Measurements from ENCODE around the gene IRF7.
"Not testable (repeated sequence)": the region's sequence is repeated elsewhere in the genome, so short reads cannot be mapped to it uniquely, and the experiment has no call there.

Gene IRF7

DNA sequence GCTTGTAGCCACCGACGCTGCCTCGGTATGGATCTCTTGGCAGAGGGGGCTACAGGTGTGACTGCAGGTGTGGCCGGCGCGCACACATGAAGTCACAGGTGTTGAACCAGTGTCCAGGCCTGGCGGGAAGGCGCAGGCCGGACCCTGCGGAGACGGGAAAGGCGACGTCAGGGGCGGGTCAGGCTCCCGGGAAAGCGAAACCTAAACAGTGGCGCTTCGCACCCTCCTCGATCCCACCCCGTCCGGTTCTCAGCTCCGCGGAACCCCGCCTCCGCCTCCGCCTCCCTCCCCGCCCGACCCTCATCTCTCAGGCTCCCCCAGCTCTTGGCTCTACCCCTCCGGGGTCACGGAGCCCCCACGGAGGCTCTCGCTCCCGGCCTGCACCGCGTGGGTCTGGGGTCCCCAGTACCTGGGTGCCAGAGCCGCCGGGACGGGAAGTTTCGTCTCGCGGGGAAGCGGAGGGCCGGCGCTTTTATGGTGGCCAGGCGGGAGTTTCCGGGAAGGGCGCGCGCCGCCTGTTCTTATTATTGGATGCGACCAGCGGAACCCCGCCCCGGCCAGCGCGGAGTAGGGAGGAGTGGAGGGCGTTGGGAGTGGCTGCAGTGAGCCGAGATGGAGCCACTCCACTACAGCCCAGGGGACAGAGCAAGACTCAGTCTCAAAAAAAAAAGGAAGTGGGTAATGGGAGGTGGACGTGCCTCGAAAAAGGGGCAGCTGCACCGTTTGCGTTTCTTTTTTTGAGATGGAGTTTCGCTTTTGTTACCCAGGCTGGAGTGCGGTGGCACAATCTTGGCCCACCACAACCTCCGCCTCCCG is at the start of gene IRF7:
Gene IRF7, minus strand, starts transcription at position 447 of the 816 bp plus-strand sequence. CDS start 586 bp downstream, outside the sequence.
- DNase-seq (ENCODE audit: low read depth, low spot score) = peak; percentile 59
- peak within 1 kb of the TSS; percentile 77 for H3K27ac ChIP-seq

DNA sequence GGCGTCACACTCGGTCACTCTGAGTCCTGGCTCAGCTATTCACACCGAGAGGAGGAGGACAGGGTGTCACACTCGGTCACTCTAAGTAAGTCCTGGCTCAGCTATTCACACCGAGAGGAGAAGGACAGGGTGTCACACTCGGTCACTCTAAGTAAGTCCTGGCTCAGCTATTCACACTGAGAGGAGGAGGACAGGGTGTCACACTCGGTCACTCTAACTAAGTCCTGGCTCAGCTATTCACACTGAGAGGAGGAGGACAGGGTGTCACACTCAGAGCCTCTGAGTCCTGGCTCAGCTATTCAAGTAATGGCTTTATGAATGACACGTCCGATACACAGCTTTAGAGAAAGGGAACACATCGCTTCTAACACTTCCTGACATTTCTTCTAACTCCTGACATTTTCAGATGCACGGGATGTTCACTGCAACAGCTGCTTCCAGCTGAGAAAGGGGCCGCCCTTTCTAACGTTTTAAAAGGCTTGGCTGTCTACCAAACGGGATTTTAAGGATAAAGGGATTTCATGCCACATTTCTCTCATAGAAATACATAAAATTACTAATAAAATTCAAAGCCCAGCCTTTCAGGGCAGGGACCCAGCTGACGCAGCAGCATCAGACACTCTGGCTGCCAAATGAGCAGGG is 49.4 kb upstream of the IRF7 start:
- H3K27ac ChIP-seq = no peak overlapping the region
- no peak for DNase-seq (ENCODE audit: low read depth, low spot score)

DNA sequence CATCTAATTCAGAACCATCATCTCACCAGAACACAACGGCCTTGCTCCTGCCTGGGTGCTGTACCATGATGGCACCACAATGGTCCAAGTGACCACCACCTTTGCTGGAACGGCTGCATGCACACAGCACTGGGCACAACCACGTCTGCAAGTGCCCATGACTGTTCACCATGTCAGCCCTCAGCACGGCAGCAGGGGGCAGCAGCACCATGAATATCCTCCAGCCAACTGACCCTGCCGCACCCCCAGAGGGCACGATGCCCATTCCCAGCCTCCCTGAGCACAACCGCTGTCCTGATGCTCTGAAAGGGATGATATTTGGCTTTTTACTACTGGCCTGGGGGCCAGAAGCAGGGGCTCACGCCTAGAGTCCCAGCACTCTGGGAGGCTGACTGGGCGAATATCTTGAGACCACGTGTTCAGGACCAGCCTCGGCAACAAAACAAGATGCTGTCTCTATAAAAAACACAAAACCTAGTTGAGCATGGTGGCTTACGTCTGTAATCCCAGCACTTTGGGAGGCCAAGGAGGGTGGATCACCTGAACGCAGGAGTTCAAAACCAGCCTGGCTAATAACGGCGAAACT is 47.0 kb upstream of the IRF7 start:
- no peak overlapping the region for H3K27ac ChIP-seq
- DNase-seq (ENCODE audit: low read depth, low spot score) = no peak

DNA sequence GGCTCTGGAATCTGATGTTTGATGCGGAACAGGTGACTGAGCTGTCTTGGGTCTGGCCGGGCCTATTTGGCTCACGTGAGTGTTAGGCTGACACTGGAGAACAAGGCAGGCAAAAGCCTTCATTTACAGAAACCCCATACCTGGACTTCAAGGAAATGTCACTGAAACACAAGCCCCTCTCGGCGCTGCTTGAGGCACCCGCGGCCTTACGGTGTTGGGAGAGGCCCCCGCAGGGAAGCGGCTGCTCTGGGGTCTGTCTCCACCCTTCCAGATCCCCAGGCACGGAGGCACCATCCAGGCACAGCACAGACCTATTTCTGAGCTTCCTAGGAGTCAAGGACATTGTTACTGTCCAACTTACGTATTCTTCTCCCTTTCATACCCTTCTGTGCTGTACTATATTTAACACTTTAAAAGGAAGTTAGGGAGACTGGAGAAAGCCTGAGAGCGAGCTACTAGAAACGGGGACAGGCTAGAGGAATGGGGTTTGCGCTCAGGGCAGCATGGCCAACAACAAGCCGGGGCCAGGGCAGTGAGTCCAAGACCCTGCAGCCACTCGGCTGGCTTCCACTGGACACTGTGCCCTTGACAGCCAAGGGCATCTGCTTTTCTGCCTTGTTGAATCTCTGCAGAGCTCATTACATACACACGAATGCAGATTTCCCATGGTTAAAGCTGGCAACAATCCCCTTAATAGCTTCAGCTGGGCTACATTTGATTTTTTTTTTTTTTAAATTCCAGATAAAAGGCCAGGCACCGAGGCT is 45.1 kb upstream of the IRF7 start:
- DNase-seq (ENCODE audit: low read depth, low spot score) = no peak
- no peak overlapping the region for H3K27ac ChIP-seq

DNA sequence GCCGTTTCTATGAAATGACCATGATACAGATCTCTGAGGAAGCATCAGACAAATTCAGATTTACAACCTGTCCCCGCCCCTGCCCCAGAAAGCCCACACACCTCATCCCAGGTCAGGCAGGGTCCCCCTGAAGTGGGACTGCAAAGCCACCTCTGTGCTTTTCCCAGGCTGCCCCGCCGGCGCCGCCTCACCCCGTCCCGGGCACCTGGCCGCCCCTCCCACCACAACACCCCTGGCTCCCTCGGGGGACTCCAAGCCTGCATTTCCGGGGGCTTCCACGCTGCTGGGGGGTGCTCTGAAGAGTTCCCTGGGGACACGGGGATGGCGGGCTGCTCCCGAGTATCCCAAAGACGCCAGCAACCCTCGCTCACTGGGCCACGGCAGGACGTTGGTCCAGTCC is 44.5 kb upstream of the IRF7 start:
- DNase-seq (ENCODE audit: low read depth, low spot score) = no peak

DNA sequence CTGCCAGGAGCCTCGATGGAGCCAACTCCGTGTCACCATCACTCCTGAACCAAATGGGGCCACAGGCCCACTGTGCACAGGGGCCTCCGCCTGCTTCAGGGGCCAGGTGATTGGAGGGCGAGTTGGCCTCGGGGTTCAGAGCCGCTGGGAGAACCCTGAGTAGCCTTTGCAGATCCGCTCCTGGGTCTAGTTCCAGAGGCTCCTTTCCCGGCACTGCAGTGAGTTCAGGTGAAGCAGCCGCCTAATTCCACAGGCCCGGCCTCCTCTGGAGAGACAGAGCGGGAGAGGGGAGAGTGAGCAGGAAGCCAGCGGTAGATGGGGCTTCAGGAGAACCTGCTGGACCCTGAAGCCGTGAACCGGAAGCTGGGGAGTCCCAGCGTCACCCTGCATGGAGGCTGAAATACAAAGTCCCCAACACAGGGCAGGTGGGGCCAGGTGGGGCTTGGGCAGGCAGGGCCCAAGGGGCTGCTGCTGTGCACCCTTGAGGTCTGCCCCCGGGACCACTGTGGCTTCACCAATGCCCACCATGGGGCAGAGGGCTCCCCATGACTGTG is 43.9 kb upstream of the IRF7 start:
- no peak for DNase-seq (ENCODE audit: low read depth, low spot score)
- no peak overlapping the region for H3K27ac ChIP-seq

More for the DNA sequence above, 44.5 kb upstream of the IRF7 start:
- no peak overlapping the region for H3K27ac ChIP-seq

DNA sequence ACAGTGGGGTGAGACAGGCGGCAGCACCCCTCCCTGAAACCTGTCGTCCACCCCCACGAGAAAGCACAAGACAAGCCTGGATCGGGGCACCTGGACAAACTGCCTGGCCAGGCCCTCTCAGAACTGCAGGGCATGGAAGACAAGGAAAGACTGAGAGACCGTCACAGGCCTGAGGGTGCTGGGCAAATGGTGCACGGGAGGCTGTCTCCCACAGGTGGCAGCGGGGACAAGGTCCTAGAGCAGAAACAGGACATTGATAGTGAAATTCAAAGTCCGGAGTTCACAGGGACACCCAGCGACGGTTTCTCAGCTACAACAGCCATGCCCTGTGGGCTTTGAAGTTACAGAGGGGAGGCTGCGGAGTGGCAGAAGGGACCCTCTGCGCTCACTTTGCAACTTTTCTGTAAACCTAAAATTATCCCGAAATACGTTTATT is 42.0 kb upstream of the IRF7 start:
- no peak for DNase-seq (ENCODE audit: low read depth, low spot score)
- peak overlapping the region; percentile 20 for H3K27ac ChIP-seq

DNA sequence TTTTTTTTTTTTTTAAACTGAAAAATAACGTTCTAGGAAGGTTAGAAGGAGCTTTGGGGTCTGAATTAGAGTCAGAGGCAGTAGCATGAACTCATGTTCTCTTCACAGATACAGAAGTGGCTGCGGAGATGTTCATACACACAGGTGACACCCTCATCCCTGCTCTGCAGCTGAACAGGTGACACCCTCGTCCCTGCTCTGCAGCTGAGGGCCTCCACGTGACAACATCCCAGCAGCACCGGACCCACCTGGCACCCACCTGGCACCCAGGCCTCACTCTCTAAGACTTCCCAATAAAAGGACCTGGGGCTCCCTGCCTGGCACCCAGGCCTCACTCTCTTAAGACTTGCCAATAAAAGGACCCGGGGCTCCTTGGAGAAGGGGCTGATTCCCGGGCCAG is 41.1 kb upstream of the IRF7 start:
- no peak overlapping the region for H3K27ac ChIP-seq
- no peak for DNase-seq (ENCODE audit: low read depth, low spot score)

DNA sequence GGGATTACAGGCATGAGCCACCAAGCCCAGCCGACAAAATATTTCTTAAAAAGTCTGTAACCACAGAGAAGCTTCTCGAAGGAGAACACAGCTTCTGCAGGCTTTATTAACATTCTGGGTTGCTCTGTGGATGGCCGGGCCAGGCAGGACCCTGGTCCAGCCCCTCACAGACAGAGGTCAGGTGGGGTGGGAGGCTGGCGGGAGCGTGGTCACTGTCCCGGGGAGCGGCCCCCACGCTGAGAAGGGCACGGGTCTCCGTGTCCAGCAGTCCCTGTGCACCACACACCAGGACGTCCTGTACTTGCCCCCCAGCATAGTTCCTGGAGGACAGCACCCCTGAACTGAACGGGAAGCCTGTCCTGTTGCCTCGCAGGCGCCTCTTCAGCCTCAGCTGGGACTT is 40.7 kb upstream of the IRF7 start:
- DNase-seq (ENCODE audit: low read depth, low spot score) = no peak
- H3K27ac ChIP-seq = no peak overlapping the region

DNA sequence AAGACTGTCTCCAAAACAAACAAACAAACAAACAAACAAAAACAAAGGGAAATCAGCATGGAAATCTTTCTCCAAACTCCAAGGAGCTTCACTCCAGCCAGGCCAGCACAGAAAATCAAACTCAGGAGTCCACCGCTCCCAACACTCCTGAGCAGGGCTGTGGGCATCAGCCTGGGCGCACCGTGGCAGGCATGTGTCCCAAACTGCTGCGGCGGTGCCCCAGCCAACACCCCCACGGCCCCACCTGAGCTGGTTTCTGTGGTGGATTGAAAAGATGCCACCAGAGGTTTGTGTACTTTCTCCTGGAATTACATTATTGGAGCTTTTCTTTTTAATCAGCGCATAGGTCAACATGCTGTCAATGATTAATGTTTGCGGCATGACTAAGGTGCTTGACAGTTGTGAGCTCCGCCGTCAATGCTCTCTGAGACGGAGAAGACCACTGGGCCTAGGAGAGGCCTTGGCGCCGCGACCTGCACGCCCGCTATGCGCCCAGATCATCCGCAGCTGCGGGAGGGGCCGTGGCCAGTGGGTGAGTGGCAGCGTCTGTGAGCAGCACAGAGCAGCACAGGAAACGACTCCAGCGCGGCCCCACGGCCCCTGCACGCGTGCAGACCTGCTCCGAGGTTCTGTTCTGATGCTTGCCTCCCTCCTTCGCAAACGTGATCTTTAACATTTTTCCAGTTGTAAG is 39.4 kb upstream of the IRF7 start:
- no peak for DNase-seq (ENCODE audit: low read depth, low spot score)
- H3K27ac ChIP-seq = no peak overlapping the region

DNA sequence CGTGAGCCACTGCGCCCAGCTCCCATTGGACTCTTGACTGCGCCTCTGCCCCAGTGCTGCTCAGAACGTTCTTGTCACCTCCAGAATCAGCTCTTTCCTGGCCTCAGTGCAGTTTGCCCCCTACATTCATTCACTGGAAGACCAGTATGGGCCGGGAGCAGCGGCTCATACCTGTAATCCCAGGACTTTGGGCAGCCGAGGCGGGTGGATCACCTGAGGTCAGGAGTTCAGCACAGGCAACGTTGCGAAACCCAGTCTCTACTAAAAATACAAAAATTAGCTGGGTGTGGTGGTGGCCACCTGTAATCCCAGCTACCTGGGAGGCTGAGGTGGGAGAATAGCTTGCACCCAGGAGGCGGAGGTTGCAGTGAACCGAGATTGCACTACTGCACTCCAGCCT is 38.7 kb upstream of the IRF7 start:
- not testable (repeated sequence) for H3K27ac ChIP-seq; DNase-seq (ENCODE audit: low read depth, low spot score)

DNA sequence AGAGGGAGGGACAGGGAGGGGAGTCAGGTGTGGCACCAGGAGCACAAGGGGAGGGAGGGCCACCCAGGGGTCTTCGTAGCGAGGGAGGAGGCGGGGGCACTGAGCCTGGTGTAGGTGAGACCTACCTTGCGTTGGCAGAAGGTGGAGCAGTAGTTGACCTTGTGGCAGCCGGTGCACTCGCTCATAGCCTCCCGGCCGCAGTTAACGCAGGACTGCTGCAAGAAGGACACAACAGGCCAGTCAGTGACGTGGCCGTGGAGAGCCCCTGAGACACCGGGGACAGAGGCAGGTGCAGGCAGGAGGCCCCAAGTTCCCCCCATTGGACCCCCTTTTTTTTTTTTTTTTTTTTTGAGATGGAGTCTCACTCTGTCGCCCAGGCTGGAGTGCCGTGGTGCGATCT is 38.1 kb upstream of the IRF7 start:
- no peak for DNase-seq (ENCODE audit: low read depth, low spot score)
- no peak overlapping the region for H3K27ac ChIP-seq

DNA sequence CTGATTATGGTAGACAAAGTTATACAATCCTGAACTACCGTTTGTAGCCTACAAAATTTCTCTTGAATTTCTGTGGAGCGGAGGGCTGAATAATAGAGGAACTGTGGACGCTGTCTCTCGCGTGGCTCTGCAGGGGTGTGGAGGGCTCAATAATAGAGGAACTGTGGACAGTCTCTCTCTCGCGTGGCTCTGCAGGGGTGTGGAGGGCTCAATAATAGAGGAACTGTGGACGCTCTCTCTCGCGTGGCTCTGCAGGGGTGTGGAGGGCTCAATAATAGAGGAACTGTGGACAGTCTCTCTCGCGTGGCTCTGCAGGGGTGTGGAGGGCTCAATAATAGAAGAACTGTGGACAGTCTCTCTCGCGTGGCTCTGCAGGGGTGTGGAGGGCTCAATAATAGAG is 37.4 kb upstream of the IRF7 start:
- DNase-seq (ENCODE audit: low read depth, low spot score); H3K27ac ChIP-seq: not testable (repeated sequence)

DNA sequence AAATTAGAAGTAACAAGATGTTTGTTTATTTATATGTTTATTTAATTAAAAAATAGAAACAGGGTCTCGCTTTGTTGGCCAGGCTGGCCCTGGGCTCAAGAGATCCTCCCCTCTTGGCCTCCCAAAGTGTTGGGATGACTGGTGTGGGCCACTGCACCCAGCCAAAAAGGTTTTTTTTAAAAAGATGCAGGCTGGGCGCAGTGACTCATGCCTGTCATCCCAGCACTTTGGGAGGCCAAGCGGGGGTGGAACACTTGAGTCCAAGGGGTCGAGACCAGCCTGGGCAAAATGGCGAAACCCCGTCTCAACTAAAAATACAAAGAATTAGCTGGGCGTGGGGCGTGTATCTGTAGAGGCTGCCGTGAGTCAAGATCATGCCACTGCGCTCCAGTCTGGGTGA is 34.7 kb upstream of the IRF7 start:
- no peak overlapping the region for H3K27ac ChIP-seq
- DNase-seq (ENCODE audit: low read depth, low spot score) = no peak

DNA sequence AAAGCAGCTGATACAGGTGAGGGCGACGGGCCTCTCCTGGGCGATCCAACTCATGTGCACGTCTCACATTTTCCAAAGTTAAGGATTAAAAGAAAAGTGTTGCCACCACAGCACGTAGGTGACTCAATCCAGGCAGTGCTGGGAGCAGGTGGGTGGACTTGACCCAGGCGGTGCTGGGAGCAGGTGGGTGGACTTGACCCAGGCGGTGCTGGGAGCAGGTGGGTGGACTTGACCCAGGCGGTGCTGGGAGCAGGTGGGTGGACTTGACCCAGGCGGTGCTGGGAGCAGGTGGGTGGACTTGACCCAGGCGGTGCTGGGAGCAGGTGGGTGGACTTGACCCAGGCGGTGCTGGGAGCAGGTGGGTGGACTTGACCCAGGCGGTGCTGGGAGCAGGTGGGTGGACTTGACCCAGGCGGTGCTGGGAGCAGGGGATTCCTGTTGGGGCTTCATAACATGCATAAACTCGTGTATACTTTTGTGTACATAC is 32.0 kb upstream of the IRF7 start:
- DNase-seq (ENCODE audit: low read depth, low spot score); H3K27ac ChIP-seq: not testable (repeated sequence)

DNA sequence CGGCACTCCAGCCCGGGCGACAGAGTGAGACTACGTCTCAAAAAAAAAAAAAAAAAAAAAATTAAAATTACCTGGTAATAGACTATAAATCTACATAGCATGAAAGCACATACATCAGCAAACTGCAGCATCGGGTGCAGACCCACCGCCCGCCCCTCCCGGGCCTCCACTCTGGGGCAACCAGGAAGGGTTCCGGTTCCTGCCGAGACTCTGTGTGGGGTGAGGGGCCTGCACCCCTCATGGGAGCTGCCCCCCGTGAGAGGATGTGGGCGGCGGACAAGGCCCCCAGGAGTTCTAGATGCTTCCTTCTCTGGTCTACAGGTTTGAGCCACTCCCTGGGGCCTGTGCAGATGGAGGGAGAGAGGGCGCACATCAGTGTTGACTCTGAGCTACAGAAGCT is 30.5 kb upstream of the IRF7 start:
- no peak for DNase-seq (ENCODE audit: low read depth, low spot score)
- H3K27ac ChIP-seq = no peak overlapping the region

DNA sequence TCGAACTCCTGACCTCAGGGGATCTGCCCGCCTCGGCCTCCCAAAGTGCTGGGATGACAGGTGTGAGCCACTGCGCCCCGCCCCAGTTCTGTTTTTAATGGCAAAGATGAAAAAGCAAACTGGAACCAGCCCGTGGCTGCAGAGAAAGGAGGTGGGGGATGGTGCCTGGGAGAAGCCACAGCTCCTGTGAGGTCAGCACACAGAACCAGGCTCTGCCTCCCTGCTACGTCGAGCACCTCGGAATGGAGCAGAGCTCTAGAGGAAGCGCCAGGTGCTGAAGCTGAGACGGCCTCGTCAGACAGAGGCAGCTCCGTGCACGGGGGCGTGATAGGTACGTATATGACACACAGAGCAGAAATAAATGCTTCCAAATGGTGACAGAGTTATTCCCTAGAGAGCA is 29.8 kb upstream of the IRF7 start:
- H3K27ac ChIP-seq = no peak overlapping the region
- no peak for DNase-seq (ENCODE audit: low read depth, low spot score)

DNA sequence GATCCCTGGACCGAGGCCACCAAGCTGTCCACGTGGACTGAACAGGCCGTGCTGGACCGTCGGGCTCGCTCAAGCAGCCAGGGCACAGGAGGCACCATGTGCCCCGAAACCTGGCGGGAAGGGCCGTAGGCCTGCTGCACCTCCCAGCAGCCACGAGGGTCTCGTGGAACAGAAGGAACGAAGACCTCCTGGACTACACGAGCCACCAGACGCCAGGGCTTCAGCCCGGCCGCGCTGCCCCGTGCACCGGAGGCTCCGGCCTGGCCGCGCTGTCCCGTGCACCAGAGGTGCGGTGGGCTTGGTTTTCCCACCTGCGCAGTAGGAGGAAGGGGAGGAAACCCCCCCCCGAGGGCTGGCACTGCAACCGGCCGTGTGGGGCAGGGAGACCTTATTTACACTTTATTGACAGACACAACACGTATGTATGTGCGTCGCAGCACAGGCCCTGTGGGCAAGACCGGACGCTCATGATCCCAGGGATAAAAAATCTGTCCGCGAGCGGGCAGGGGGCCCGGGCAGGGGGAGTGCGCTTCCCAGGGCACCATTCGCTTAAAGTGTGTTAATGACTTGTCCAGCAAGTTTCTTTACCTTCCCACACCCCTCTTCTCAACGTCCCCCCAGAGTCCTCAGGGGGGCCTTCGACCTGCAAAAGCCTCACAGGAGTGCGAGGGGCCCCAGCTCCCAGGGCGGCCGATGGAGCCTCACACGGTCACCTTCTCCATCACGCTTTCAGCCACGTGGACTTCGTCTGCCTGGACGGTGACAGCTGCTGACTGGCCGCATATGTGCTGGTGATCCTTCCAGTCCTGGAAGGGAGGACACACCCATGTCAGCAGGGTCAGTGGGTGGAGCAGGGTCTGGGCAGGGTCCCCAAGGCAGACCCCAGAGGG is 28.3 kb upstream of the IRF7 start:
- no peak for DNase-seq (ENCODE audit: low read depth, low spot score)
- no peak overlapping the region for H3K27ac ChIP-seq

DNA sequence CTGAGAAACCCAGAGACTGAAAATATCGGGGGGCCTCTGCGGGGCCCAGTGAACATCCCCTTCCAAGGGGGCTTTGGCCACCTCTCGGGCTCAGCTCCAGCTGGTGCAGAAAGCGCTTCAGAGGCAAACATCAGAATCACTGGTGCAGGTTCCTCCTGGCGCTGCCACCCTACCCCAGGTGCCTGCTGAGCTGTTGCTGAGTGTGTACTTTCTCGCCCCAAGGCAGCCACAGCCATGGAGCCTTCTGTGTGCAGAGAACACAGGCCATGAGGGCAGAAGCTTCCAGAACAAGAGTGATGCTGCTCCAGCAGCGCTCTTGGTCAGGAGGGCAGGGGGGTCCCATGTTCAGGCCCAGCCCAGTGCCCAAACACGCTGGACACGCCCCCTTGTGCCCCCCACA is 27.6 kb upstream of the IRF7 start:
- H3K27ac ChIP-seq = peak overlapping the region; percentile 36
- DNase-seq (ENCODE audit: low read depth, low spot score) = no peak
